ENCODE data around the gene DDAH1.

DNA sequence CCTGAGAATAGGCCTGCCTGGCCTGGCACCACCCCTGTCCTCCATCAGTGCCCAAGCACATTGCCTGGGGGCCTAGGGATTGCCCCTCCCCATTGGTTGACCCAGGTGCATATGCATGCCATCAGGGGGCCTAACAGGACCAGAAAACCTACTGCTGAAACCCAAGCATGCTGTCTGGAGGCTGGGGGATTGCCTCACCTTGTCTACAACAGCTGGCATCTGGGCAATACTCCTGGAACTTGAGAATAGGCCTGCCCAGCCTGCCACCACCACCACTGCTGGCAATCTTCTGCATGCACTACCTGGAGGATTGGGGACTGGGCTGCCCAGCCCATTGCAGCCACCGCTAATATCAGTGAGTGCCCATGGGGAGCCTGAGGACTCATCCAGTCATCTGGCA lies 132.4 kb downstream of the DDAH1 start:
- TF ChIP-seq, protein P1, sequence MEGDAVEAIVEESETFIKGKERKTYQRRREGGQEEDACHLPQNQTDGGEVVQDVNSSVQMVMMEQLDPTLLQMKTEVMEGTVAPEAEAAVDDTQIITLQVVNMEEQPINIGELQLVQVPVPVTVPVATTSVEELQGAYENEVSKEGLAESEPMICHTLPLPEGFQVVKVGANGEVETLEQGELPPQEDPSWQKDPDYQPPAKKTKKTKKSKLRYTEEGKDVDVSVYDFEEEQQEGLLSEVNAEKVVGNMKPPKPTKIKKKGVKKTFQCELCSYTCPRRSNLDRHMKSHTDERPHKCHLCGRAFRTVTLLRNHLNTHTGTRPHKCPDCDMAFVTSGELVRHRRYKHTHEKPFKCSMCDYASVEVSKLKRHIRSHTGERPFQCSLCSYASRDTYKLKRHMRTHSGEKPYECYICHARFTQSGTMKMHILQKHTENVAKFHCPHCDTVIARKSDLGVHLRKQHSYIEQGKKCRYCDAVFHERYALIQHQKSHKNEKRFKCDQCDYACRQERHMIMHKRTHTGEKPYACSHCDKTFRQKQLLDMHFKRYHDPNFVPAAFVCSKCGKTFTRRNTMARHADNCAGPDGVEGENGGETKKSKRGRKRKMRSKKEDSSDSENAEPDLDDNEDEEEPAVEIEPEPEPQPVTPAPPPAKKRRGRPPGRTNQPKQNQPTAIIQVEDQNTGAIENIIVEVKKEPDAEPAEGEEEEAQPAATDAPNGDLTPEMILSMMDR (IDR thresholded peaks at IDR 0.05) = no peak
- TF ChIP-seq POLR2A (IDR thresholded peaks at IDR 0.05) = no peak
